Lower leg skin (tissue), 3 donors: Measurements from ENCODE around the gene CMTM8.

Experiments
- POLR2A ChIP-seq, 2 donors: fragments of 450-650 bp; IDR thresholded peaks; one replicate each; pipeline ENCODE4 v1.6.1; 2016 to 2017; ENCODE audit warnings: antibody characterized with exemption in 2 of 2, mild to moderate bottlenecking in 1 of 2, moderate library complexity in 1 of 2
- TF ChIP-seq, protein P1 (sequence below), 3 donors: fragments of 450-650 bp; IDR thresholded peaks; one replicate each; pipeline ENCODE4 v1.5.1; 2016; ENCODE audit warnings: antibody characterized with exemption in 3 of 3, mild to moderate bottlenecking in 3 of 3, moderate library complexity in 2 of 3

DNA sequence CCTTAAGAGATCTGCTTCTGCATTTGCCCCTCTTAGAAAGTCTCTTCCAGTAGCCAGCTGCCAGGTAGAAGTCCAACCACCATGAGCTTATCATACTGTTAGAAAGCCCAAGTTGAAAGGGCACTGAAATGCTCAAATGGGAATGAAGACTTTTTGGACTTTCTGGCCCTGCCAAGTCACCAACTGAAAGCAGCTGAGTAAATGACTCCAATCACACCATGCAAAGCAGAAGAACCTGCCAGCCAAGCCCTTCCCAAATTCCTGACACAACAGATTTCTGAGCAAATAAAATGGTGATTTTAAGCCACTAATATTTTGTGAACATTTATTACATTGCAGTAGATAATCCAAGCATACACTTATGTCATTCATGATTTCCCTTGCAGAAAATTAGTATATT lies 2.1 kb upstream of the CMTM8 start:
- TF ChIP-seq, protein P1, sequence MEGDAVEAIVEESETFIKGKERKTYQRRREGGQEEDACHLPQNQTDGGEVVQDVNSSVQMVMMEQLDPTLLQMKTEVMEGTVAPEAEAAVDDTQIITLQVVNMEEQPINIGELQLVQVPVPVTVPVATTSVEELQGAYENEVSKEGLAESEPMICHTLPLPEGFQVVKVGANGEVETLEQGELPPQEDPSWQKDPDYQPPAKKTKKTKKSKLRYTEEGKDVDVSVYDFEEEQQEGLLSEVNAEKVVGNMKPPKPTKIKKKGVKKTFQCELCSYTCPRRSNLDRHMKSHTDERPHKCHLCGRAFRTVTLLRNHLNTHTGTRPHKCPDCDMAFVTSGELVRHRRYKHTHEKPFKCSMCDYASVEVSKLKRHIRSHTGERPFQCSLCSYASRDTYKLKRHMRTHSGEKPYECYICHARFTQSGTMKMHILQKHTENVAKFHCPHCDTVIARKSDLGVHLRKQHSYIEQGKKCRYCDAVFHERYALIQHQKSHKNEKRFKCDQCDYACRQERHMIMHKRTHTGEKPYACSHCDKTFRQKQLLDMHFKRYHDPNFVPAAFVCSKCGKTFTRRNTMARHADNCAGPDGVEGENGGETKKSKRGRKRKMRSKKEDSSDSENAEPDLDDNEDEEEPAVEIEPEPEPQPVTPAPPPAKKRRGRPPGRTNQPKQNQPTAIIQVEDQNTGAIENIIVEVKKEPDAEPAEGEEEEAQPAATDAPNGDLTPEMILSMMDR (IDR thresholded peaks at IDR 0.05) = no peak
- TF ChIP-seq POLR2A (IDR thresholded peaks at IDR 0.05) = no peak
